Colonic mucosa (tissue), 4 donors: Measurements from ENCODE around the gene GPBP1L1. TPM values are rescaled to one million over a fixed set of nuclear protein-coding genes. Genes with fewer than 3 reads are reported as not detected.

ENCODE experiments used
- DNase-seq: peaks from one replicate; pipeline ENCODE4 v3.0.0-alpha.2; 2020
- H3K27ac ChIP-seq: fragments of 200-600 bp; one replicate; pipeline ENCODE4 v1.8.0; 2021
- H3K27me3 ChIP-seq: fragments of 200-600 bp; one replicate; pipeline ENCODE4 v1.8.0; 2021
- H3K36me3 ChIP-seq: fragments of 200-600 bp; one replicate; pipeline ENCODE4 v1.8.0; 2021
- H3K4me1 ChIP-seq: fragments of 200-600 bp; one replicate; pipeline ENCODE4 v1.8.0; 2021; ENCODE audit warnings: mild to moderate bottlenecking
- H3K4me3 ChIP-seq: fragments of 200-600 bp; one replicate; pipeline ENCODE4 v1.8.0; 2021
- H3K9ac ChIP-seq, 2 donors: one replicate each; pipeline ENCODE4 v1.7.0; 2013; ENCODE audit warnings: control low read depth in 2 of 2, low read depth in 2 of 2, low read length in 2 of 2
- H3K9me3 ChIP-seq: fragments of 200-600 bp; one replicate; pipeline ENCODE4 v1.8.0; 2021
- CTCF ChIP-seq: fragments of 200-600 bp; IDR thresholded peaks from one replicate; pipeline ENCODE4 v1.8.0; 2022; ENCODE audit warnings: antibody characterized with exemption, mild to moderate bottlenecking
- intact Hi-C: fragments of 100-400 bp; cut with DNase I; formaldehyde crosslinking; loops from one replicate; pipeline ENCODE4 v1.14.1; 2022
- total RNA-seq, 2 donors: library from RNA; stranded (reverse); fragmentation: NEBNext Ultra II Directional in 1 of 2; extraction: Animal tissue kit (Norgen Biotek cat#: 25700) in 1 of 2; gene quantifications; one replicate each; pipeline ENCODE4 v1.2.1, GENCODE V29; 2021
- donor health status: healthy.
- donor health status: DM: no; HTN: no; CAD: no.
- donor health status: DM: no; HTN: no; CAD: no.

Gene GPBP1L1
- total RNA-seq, 2 donors from 2014 or later = 157 to 214 TPM

- H3K36me3 ChIP-seq = peaks cover 24% of the 10 kb centered on the region
- H3K9ac ChIP-seq = no peak overlapping the region
- H3K4me1 ChIP-seq = no peaks in the 10 kb centered on the region
- DNase-seq = no peak
- no peak overlapping the region for H3K4me3 ChIP-seq
- TF ChIP-seq CTCF = no peak
- H3K27ac ChIP-seq = no peak overlapping the region
- intact Hi-C loops = no loop called here
- H3K27me3 ChIP-seq = no peaks in the 10 kb centered on the region
- H3K9me3 ChIP-seq = no peaks in the 10 kb centered on the region
Observed at GRCh38 chr1:45659222-45659621, 27.1 kb downstream of the GPBP1L1 start.

GRCh38 chr1:45658171-45658570 lies 28.2 kb downstream of the GPBP1L1 start:
- Histone ChIP-seq H3K27me3 (no peaks in the 10 kb centered on the region), H3K9me3 (no peaks in the 10 kb centered on the region), H3K27ac (peak overlapping the region; percentile 36), H3K4me1 (no peaks in the 10 kb centered on the region), H3K4me3 (no peak overlapping the region), H3K36me3 (peaks cover 24% of the 10 kb centered on the region), H3K9ac (no peak overlapping the region)
- TF ChIP-seq CTCF = no peak
- no peak for DNase-seq
- intact Hi-C loops = no loop called here

- Histone ChIP-seq H3K4me1 (no peaks in the 10 kb centered on the region), H3K9me3 (no peaks in the 10 kb centered on the region), H3K9ac (no peak overlapping the region), H3K36me3 (peaks cover 24% of the 10 kb centered on the region), H3K4me3 (no peak overlapping the region), H3K27me3 (no peaks in the 10 kb centered on the region), H3K27ac (no peak overlapping the region)
- intact Hi-C loops = no loop called here
- TF ChIP-seq CTCF = no peak
- no peak for DNase-seq
Observed at GRCh38 chr1:45656573-45657226, 29.6 kb downstream of the GPBP1L1 start.

GRCh38 chr1:45654540-45655280 lies 31.6 kb downstream of the GPBP1L1 start:
- Histone ChIP-seq H3K4me3 (no peak overlapping the region), H3K9ac (no peak overlapping the region), H3K9me3 (no peaks in the 10 kb centered on the region), H3K27ac (no peak overlapping the region), H3K36me3 (peaks cover 24% of the 10 kb centered on the region), H3K27me3 (no peaks in the 10 kb centered on the region), H3K4me1 (no peaks in the 10 kb centered on the region)
- intact Hi-C loops = no loop called here
- no peak for TF ChIP-seq CTCF
- DNase-seq = no peak

- no peaks in the 10 kb centered on the region for H3K4me1 ChIP-seq
- intact Hi-C loops = no loop called here
- H3K9me3 ChIP-seq = no peaks in the 10 kb centered on the region
- no peak for TF ChIP-seq CTCF
- DNase-seq = peak; percentile 30
- peak overlapping the region; percentile 39 for H3K27ac ChIP-seq
- H3K9ac ChIP-seq = peak overlapping the region in 1 of 2 donors; percentile 51
- no peaks in the 10 kb centered on the region for H3K36me3 ChIP-seq
- no peak overlapping the region for H3K4me3 ChIP-seq
- no peaks in the 10 kb centered on the region for H3K27me3 ChIP-seq
Observed at GRCh38 chr1:45647248-45648021, 38.9 kb downstream of the GPBP1L1 start.
